GM12891 (cell line): Measurements from ENCODE around the gene PRKCA.

Experiments used
- PAX5 ChIP-seq: IDR thresholded peaks from 2 replicates; pipeline ENCODE4 v1.6.1; 2011; ENCODE audit warnings: low read length, moderate library complexity, mild to moderate bottlenecking; ENCODE audit not compliant: insufficient read depth, severe bottlenecking
- POLR2A ChIP-seq: IDR thresholded peaks from 2 replicates; pipeline ENCODE4 v1.6.1; 2011; ENCODE audit warnings: low read depth, low read length, control low read depth
- POLR2AphosphoS5 ChIP-seq: IDR thresholded peaks from 2 replicates; pipeline ENCODE4 v1.6.1; 2011; ENCODE audit warnings: low read depth, low read length, control low read depth
- POU2F2 ChIP-seq: IDR thresholded peaks from 2 replicates; pipeline ENCODE4 v1.6.1; 2011; ENCODE audit warnings: low read depth, mild to moderate bottlenecking, control low read depth, low read length, moderate library complexity
- SPI1 ChIP-seq: IDR thresholded peaks from 2 replicates; pipeline ENCODE4 v1.6.1; 2011; ENCODE audit warnings: low read depth, low read length, control low read depth
- TAF1 ChIP-seq: IDR thresholded peaks from 2 replicates; pipeline ENCODE4 v1.6.1; 2011; ENCODE audit warnings: low read depth, low read length, control low read depth

GRCh38 chr17:66458782-66459181 is 156.4 kb downstream of the PRKCA start:
- TF ChIP-seq POLR2AphosphoS5, result no peak
- TF ChIP-seq TAF1, result no peak
- TF ChIP-seq POLR2A, result no peak
- TF ChIP-seq PAX5, result no peak
- TF ChIP-seq POU2F2, result no peak
- TF ChIP-seq SPI1, result no peak
